Stimulated activated CD8-positive, alpha-beta memory T cell treated with anti-CD3 and anti-CD28 coated beads, Interleukin-4, amount 100 ng/mL, for 4 hours (primary cell): ENCODE data around the gene TNPO3.
"Not testable (repeated sequence)": the region's sequence is repeated elsewhere in the genome, so short reads cannot be mapped to it uniquely, and the experiment has no call there.

Experiments
- DNase-seq, 2 donors: peaks; one replicate each; pipeline ENCODE4 v3.0.0-alpha.2; 2020; ENCODE audit warnings: low read depth in 2 of 2, low spot score in 1 of 2

The TNPO3 gene

DNA sequence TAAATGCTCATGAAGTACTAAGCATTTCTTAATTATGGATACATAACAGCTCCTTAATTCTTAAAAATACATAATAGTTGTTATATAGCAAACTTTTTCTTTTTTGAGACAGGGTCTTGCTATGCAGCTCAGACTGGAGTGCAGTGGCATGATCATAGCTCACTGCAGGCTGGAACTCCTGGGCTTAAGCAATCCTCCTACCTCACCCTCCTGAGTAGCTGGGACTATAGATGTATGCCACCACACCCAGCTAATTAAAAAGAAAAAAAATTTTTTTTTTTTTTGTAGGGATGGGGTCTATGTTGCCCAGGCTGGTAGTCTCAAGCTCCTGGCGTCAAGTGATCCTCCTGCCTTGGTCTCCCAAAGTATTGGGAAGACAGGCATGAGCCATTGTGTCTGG lies 86.3 kb downstream of the TNPO3 start:
- no peak for DNase-seq

DNA sequence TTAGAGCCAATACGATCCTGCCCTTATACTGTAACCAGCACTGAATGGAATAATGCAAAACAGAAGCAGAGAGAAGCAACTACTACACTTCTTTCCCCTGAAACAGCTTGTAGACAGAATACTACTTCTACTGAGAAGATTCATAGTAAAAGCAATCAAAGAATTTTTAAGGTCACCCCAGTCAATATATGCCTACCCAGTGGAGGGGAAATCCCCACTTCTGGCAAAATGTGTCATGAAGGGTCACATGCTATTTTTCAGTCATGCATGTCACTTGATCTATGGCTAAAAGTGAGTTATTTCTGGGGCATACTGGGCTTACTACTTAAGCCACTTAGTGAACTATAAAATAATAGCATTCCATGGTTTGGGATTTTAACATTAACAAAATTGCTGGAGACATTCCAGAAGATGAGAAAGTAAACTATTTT lies 91.6 kb downstream of the TNPO3 start:
- DNase-seq = no peak

DNA sequence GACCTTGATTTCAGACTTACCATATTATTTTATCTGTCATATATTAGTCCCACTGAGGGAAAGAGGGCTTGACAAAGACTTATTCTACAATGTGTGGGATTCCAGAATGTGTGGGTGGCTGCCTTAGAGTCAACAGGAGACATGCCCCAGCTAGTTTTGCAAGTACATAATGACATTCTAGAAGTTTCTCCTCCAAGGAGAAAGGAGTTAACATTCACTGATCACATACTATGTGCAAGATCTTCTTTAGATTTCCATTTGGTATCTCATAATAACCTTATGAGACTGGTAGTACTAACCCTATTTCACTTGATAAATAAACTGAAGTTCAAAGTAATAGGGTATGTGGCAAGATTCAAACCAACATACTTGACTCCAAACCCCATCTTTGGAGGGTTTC lies 92.0 kb downstream of the TNPO3 start:
- no peak for DNase-seq

DNA sequence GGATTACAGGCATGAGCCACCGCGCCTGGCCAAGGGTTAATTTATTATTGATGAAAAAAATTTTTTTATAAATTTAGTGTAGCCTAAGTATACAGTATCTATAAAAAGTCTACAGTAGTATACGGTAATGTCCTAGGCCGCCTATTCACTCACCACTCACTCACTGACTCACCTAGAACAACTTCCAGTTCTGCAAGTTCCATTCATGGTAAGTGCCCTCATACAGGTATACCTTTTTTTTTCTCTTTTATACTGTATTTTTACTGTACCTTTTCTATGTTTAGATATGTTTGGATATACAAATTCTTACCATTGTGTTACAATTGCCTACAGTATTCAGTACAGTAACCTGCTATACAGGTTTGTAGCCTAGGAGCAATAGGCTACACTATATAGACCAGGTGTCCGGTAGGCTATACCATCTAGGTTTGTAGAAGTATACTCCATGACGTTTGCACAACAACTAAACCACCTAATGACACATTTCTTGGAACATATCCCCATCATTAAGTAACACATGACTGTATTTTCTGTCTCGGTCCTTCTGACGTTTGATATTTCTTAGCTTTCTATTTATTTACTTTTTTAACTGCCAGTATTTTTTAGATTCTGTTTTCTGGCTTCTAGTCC lies 93.8 kb downstream of the TNPO3 start:
- no peak for DNase-seq

DNA sequence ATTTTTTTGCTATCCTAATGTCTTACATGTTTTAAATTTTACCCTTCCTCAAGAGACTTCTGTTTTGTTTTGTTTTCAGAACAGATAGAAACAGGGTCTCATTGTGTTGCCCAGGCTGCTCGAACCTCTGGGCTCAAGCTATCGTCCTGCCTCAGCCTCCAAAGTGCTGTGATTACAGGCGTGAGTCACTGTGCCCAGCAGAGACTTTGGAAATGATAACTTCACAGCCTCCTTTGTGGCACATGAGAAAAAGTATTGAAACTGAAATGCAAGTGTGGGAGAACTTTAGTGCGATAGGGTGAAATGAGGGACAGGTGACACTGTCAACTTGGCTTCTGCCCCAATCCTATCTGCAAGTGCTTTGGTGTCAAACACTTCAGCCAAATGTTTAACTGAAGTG lies 95.6 kb downstream of the TNPO3 start:
- no peak for DNase-seq

DNA sequence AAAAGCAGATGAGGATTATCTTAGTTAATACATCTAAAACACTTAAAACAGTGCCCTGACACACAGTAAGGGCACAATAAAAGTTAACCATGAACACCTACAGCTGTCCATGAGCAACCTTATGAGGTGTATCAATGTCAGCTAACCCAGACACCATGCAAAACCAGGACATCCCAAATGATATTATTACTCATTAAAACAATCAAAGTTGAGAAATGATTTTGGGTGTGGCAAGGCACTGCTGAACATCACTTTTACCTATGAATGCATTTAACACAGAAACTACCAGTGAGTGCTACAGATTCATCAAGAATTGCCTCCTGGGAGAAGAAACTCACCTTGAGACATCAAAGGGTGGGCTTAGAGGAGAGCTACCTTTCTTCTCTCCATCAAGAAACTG lies 98.9 kb downstream of the TNPO3 start:
- DNase-seq = no peak

DNA sequence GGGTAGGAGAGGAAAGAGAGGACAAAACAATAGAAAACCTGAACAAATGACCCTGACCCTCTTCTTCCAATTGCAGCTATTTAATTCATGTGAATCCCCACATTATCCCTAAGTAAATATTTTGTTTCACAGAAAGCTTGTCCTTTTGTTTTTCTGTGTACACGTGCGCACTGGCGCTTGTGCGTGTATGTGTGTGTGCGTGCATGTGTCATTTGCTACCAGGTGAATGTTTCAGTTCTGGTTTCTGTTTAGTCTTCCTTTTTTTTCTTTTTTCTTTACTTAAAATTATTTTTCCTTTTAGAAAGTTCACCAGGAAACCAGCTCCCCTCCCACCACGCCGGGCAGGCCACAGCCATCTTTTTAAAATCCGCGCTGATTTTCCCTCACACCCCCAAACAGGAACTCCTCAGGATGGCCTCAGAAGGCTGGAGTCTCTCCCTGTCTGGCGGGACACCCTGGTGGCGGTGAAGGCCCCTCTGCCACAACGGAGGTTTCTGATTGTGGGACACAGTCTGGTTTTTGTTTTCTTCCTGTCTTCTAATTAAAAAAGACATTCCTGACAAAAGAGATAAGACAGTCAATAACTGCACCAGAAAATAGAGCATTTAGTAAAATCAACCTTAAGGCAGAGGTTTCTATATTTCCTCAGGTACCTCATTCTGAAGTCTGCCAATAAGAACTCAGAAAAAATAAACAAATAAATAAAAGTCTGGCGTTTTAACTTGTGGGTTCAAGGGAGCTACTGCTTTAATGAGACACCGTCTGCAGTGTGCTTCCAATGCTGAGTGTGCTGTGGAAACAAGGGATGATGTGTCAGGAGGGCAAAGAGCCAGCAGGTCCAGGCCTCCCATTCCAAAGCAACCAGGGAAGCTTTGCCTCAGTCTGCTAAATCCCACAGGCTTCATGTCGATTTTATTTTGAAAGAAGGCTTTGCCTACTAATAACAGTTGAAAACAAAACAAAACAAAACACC lies 99.8 kb downstream of the TNPO3 start:
- DNase-seq = no peak

DNA sequence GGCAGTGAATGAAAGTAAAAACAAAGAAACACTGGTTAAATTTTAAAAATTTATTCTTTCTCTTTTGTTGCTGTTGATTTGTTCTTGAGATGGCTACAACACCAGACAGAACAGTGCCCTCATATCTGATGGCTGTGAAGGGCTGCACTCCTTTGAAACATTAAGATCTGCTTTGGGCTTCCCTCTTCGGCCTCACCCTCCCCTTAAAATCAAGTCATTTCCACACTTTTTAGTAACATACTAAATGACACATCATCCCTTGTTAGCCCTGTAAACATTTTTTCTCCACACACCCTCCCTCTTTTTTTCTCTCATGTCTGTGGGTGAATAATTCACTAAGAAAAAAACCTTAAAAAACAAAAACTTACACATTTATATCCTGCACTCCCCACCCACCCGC lies 100.8 kb downstream of the TNPO3 start:
- no peak for DNase-seq

DNA sequence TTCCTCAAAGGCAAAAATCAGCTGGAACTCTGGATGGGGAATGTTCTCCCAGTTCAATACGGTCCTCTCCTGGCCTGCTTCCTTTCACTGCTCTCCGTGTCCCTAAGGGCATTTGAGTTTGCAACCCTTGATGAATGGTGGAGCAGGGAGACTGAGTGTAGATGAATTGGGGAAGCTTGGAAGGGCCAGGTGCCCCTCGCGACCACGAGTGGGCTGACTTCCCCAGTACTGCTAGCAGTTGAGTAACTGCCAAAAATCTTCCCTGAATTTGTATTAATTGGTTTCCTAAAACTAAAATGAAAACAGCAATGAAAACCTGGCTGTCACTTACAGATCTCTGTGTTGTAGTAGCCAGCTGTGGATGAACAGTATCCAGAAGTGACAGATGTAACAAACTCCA lies 103.6 kb downstream of the TNPO3 start:
- DNase-seq = no peak

DNA sequence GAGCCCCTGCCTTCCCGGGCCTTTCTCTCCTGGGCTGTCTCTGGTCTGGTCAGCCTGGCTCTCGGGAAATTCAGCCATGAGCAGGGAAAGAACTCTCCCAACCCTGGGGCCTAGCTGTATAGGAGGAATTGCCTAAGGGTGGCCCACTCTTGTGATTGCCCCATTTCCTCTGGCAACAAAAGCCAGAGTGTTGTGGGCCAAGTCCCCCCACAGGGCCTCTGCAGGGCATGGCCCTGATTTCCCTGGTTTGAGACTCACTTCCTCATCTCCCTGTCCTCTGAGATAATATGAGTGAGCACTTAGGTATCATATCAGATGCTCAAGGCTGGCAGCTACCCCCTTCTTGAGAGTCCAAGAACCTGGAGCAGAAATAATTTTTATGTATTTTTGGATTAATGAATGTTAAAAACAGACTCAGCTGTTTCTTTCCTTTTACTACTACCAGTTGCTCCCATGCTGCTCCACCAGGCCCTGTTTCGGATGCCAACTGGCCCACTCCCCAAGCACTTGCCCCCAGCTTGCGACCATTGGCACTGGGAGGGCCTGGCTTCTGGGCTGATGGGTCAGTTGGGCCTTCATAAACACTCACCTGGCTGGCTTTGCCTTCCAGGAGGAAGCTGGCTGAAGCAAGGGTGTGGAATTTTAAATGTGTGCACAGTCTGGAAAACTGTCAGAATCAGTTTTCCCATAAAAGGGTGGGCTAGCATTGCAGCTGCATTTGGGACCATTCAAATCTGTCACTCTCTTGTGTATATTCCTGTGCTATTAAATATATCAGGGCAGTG lies 105.7 kb downstream of the TNPO3 start:
- DNase-seq = no peak

DNA sequence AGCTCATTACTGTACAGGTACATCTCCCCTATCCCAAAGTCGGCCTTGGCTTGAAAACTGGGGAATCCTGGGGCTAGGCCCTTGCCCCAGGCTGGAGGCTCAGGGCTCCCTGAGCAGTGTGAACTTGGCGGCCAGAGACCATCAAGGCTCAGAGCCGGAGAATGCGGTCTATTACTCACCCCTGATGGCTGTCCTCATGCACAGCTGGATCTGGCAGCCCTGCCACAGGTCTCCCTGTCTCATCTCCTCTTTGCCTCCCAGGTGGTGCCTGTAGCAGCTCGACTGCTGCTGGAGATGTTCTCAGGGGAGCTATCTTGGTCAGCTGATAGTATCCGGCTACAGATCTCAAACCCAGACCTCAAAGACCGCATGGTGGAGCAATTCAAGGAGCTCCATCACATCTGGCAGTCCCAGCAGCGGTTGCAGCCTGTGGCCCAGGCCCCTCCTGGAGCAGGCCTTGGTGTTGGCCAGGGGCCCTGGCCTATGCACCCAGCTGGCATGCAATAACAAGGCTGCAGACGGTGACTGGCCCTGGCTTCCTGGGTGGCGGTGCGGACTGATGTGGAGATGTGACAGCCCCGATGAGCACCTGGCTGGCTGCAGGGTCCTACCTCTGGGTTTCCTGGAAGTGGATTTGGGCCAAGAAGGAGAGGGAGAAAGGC lies 106.5 kb downstream of the TNPO3 start:
- no peak for DNase-seq

DNA sequence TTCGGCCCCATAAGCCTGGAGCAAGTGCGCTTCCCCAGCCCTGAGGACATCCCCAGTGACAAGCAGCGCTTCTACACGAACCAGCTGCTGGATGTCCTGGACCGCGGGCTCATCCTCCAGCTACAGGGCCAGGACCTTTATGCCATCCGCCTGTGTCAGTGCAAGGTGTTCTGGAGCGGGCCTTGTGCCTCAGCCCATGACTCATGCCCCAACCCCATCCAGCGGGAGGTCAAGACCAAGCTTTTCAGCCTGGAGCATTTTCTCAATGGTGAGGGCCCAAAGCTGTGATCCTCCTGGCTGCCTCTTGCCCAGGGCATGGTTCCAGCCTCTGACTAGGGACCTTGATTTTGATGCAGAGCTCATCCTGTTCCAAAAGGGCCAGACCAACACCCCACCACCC lies 107.1 kb downstream of the TNPO3 start:
- DNase-seq = no peak

DNA sequence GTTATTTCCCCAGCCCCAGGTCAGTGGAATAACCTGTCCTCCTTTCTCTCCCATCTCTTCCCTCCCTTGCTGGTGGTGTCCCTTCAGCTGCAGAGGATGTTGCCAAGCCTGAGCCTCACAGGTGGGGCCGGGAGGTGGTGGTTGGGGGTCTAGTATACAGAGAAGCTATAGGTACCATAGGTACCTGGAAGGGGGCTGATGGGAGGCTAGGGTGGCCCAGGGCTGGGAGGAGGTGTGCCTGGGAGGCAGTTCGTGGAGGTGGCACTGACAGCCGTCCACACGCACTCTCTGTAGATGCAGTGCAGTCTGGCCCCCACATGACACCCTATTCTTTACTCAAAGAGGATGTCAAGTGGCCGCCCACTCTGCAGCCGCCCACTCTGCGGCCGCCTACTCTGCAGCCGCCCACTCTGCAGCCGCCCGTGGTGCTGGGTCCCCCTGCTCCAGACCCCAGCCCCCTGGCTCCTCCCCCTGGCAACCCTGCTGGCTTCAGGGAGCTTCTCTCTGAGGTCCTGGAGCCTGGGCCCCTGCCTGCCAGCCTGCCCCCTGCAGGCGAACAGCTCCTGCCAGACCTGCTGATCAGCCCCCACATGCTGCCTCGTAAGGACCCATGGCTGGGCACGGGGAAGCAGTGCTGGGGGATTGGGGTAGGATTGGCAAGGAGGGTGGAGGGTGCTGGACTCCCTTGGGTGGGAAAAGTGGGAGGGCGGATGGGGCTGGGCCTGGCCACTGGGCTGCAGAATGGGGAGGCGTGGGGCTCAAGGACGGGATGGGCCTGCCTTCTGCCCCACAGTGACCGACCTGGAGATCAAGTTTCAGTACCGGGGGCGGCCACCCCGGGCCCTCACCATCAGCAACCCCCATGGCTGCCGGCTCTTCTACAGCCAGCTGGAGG lies 107.7 kb downstream of the TNPO3 start:
- no peak for DNase-seq

DNA sequence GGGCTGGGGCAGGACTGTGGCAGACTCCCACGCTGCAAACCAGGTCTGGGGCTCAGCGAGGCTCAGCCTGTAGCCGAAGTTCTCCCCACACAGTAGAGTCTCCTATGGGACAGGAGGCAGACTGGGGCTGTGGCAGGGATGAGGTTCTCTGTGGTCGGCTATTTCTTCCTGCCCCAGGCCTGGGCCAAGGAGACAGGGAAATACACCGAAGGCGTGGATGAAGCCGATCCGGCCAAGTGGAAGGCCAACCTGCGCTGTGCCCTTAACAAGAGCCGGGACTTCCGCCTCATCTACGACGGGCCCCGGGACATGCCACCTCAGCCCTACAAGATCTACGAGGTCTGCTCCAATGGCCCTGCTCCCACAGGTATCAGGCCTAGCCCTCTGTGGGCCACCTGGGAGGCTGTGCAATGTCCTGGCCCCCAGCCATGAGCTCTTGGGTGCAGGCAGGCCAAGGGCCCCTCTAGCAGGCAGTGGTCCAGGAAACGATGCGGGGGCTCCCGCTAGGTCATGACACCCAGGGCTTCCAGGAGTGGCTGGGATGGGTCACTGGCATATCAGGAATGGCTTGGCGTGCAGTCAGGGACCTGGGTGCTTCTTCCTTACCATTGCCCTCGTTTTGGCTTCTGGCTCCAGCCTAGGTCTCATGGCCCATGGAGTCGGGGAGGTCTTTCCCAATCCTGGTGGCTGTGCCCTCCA lies 109.1 kb downstream of the TNPO3 start:
- DNase-seq = no peak

DNA sequence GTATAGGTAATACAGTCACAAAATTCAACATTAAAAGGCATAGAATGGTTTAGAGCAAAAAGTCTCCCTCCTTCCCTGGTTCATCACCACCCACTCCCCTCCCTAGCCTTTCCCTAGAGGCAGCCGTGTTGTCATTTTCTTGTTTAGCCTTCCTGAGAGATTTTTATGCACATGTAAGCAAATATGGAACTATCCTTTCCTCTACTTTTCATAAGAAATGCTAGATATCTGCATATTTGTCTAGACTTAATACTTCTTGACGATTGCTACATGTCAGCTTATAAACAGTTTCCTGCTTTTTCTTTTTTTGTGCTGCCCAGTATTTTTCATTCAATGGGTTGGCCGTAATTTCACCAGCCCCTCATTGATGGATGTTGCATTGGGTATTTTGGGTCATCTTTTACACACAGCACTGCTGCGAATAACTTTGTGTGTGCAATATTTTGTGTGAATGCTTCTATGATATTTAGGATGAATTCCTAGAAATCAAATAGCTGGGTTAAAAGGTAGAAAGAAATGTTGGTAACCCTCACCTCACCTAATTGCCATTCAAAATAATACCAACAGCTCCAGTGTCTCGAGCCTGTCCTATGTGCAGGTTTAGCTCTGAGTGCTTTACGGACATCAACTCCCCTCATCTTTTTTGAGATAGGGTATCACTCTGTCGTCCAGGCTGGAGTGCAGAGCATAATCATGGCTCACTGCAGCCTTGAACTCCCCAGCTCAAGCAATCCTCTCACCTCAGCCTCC lies 110.2 kb downstream of the TNPO3 start:
- DNase-seq = no peak

DNA sequence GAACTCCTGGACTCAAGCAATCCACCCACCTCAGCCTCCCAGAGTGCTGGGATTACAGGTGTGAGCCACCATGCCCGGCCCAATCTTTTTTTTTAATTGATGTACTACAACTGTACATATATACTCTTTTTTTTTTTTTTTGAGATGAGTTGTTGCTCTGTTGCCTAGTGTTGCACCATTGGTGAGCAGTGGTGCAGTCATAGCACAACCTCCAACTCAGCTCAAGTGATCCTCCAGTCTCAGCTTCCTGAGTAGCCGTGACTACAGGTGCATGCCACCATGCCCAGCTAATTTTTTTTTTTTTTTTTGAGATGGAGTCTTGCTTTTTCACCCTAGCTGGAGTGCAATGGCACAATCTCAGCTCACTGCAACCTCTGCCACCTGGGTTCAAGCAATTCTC lies 111.7 kb downstream of the TNPO3 start:
- not testable (repeated sequence) for DNase-seq

DNA sequence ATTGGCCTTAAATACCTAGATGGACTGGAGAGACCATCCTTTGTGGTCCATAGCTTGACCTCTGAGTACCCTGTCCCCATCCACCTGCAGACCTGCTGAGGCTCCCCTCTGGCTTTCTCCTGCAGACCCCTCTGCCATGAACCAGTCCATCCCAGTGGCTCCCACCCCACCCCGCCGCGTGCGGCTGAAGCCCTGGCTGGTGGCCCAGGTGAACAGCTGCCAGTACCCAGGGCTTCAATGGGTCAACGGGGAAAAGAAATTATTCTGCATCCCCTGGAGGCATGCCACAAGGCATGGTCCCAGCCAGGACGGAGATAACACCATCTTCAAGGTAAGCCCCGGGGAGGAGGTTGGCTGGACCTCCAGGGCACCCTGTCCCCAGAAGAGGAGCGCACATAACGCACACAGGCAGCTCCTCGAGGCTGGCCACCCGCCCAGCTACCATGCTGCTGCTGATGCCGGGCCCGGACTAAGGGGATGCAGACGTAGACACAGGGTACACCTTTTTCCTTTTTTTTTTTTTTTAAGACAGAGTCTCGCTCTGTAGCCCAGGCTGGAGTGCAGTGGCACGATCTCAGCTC lies 112.9 kb downstream of the TNPO3 start:
- DNase-seq = no peak

DNA sequence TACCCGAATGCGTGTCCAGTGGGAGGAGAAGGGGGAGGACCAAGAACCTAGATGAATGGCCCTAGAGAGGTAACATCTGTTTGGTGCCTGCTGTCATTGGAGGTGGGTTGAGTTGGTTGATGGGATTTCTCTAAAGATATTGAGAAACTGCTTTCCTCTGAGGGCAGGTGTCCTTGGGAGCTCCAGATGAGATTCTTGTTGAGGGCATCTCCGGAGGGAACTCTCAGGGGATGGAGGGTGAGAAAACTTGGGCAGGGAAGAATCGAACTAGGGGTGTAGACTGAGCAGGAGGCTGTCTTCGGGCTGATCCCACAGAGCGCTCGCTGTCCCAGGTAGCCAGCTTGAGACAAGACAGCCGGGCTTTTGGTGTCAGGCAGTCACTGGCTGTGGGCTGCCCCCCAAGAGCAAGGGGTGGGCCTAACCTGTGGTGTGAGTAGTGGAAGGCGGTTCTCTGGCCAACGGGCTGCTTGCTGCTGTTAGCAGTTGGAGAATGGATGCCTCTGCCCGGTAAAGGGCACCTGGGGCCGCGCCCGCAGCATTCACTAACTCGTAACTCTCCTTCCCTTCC lies 113.5 kb downstream of the TNPO3 start:
- DNase-seq = no peak
